Brain microvascular endothelial cell (primary cell): ENCODE measurements around the gene BICD1.

Experiments used
- DNase-seq: peaks from one replicate; pipeline ENCODE4 v3.0.0-alpha.2; 2020
- H3K27ac ChIP-seq: fragments of 250-450 bp; sonication (Bioruptor Pico); 2 replicates; pipeline ENCODE4 v1.5.1; 2020; ENCODE audit warnings: mild to moderate bottlenecking, moderate library complexity
- H3K27me3 ChIP-seq: fragments of 250-450 bp; sonication (Bioruptor Pico); replicated peaks from 2 replicates; pipeline ENCODE4 v1.5.1; 2020; ENCODE audit warnings: mild to moderate bottlenecking
- H3K36me3 ChIP-seq: fragments of 250-450 bp; sonication (Bioruptor Pico); replicated peaks from 2 replicates; pipeline ENCODE4 v1.5.1; 2020; ENCODE audit warnings: mild to moderate bottlenecking
- H3K4me3 ChIP-seq: 2 replicates; pipeline ENCODE4 v1.5.1; 2011; ENCODE audit warnings: low read depth, mild to moderate bottlenecking, control low read depth, low read length, moderate library complexity
- in situ Hi-C: cut with HindIII; loops from 2 replicates; pipeline ENCODE4 v1.10.0; 2017; ENCODE audit warnings: low sequenced_read_pairs, low pct_ligation_motif_present
- TF ChIP-seq, protein P1 (sequence below): IDR thresholded peaks from 2 replicates; pipeline ENCODE4 v1.5.1; 2011; ENCODE audit warnings: low read depth, mild to moderate bottlenecking, moderate library complexity, low read length, control low read depth, inconsistent platforms; ENCODE audit errors: missing control alignments

Gene BICD1

DNA sequence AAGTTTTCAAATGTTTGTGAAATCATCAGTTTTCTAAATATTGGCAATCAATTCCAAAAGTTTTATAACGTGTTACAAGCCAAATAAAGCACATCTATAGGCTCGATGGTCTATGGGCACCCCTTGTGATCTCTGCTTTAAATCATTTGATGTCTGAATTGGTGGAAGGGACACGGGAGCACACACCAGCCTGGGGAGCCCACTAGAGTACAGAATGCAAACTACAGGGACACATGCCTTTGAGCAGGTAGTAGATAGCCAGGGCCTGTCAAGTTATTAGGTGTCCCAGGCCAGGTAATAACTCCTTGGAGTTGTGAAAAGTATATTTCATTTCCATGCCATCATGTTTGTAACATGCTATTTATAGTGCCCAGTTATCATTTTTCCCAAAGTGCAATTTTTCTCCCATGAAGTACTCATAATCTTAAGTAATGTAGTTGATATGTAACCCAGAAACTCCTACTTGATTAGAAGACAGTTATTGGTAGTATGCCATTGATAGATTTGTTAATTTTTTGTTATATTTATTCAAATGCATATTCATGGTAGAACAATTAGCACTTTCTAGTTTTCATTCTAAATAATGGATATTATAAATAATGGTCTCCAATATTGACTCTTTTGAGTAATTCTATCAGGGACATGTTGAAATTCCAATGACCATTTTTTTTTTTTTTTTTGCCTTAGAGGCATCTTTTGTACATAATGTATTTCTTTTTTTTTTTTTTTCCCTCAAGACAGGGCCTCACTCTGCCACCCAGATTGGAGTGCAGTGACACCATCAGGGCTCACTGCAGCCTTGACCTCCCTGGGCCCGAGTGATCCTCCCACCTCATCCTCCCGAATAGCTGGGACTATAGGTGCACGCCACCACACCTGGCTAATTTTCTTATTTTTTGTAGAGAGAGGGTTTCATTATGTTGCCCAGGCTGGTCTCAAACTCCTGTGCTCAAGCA is 195.8 kb downstream of the BICD1 start:
- peaks cover 2% of the 10 kb centered on the region for H3K36me3 ChIP-seq
- no peaks in the 10 kb centered on the region for H3K27me3 ChIP-seq
- DNase-seq, result no peak
- in situ Hi-C loops, result loop anchor here (25.0 kb wide), 1 partner anchor 240 kb away; no protein-coding TSS in a partner anchor
- no peak overlapping the region for H3K4me3 ChIP-seq
- TF ChIP-seq, protein P1, sequence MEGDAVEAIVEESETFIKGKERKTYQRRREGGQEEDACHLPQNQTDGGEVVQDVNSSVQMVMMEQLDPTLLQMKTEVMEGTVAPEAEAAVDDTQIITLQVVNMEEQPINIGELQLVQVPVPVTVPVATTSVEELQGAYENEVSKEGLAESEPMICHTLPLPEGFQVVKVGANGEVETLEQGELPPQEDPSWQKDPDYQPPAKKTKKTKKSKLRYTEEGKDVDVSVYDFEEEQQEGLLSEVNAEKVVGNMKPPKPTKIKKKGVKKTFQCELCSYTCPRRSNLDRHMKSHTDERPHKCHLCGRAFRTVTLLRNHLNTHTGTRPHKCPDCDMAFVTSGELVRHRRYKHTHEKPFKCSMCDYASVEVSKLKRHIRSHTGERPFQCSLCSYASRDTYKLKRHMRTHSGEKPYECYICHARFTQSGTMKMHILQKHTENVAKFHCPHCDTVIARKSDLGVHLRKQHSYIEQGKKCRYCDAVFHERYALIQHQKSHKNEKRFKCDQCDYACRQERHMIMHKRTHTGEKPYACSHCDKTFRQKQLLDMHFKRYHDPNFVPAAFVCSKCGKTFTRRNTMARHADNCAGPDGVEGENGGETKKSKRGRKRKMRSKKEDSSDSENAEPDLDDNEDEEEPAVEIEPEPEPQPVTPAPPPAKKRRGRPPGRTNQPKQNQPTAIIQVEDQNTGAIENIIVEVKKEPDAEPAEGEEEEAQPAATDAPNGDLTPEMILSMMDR, result peak; percentile 74
- H3K27ac ChIP-seq, result no peak overlapping the region

DNA sequence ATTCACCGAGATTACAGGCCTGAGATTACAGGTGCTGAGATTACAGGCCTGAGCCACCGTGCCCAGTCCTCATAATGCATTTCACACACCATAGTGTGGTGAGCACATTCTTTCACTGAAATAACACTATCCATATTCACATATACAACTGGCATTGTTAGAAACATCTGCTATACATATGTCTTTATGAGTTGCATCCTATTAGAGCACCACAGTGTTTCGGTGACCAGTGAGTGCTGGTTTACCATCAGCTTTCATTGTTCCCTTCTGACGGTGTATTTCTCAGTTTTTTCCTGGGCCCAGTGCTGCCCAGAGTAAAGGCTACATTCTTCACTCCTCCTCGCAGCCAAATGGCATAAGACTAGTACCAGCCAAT is 196.5 kb downstream of the BICD1 start:
- Histone ChIP-seq H3K36me3 (peaks cover 2% of the 10 kb centered on the region), H3K27me3 (no peaks in the 10 kb centered on the region), H3K27ac (no peak overlapping the region), H3K4me3 (no peak overlapping the region)
- in situ Hi-C loops, result loop anchor here (25.0 kb wide), 1 partner anchor 241 kb away; no protein-coding TSS in a partner anchor
- no peak for DNase-seq
- TF ChIP-seq, protein P1, result no peak

DNA sequence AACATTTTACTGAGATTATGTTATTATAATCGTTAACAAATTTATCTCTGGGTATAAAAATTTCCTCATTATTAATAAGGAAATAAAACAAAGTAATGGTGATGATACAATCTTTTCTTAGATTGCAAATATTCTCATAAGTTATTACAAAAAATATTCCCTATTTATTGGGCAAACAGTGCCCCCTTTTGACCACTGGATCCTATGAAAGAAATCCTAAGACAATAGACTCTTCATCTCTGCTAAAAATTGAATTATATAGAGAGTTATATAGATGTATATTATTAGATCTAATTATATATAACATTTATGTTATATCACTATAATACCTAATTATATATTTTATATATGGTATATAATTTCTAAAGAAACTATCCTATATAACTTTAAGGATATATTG is 198.5 kb downstream of the BICD1 start:
- TF ChIP-seq, protein P1, result peak; percentile 14
- no peak for DNase-seq
- Histone ChIP-seq H3K4me3 (no peak overlapping the region), H3K36me3 (peaks cover 2% of the 10 kb centered on the region), H3K27me3 (no peaks in the 10 kb centered on the region), H3K27ac (no peak overlapping the region)
- in situ Hi-C loops, result loop anchor here (25.0 kb wide), 1 partner anchor 243 kb away; no protein-coding TSS in a partner anchor

DNA sequence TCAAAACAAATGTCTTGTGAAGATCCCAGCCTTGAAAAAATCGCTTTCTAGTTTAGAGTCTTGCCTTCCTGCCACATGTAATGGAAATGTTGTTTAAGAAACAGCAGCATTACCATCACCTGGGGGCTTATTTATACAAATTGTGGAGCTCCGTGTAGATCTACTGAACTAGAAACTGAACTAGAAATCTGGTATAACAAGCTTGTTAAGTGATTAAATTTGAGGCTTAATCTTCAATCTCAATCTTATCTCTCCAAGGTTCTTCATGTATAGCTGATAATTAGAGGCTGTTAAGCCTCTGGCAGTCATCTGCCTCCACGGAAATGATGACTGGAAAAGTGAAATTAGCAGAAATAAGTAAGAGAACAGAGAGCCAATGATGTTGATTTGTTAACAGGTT is 200.7 kb downstream of the BICD1 start:
- TF ChIP-seq, protein P1, result no peak
- Histone ChIP-seq H3K4me3 (no peak overlapping the region), H3K27ac (no peak overlapping the region), H3K36me3 (peaks cover 2% of the 10 kb centered on the region), H3K27me3 (no peaks in the 10 kb centered on the region)
- DNase-seq, result no peak
- in situ Hi-C loops, result loop anchor here (25.0 kb wide), 1 partner anchor 245 kb away; no protein-coding TSS in a partner anchor

DNA sequence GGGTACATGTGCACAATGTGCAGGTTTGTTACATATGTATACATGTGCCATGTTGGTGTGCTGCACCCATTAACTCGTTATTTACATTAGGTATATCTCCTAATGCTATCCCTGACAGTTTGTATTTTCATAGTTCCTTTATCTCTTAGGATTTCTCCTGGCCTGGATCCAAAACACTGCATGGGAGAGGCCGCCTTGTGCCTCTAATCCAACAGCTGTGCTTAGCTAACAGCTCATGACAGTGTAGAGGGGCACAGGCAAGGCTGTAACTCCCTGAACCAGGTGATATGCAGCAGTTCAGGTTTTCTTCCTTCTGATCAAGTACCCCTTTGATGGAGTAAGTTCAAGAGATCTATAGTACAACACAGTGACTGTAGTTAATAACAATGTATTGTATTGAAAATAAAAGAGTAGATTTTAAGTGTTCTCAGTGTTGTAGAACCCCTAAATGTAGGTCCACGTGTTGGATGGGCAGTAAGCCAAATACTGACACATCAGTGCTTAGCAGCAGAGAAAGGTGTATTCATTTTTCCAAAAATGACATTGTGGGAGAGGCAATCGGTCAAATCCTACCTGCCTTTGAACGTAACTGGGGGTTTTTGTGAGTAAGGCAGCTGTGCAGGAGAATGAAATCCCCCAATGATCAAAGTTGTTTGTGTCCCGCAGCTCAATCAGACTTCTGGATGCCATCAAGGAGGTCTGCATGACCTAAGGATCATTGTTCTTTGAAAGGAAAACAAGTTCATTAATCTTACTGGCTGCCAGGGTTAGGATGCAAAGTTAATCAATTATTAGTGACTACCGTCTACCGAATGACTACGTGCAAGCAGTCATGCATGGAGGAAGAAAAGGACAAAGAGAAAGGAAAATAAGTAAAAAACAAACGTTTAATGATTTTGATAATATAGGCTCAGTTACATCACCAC is 203.4 kb downstream of the BICD1 start:
- Histone ChIP-seq H3K36me3 (no peaks in the 10 kb centered on the region), H3K27ac (no peak overlapping the region), H3K4me3 (no peak overlapping the region), H3K27me3 (no peaks in the 10 kb centered on the region)
- in situ Hi-C loops, result loop anchor here (25.0 kb wide), 1 partner anchor 248 kb away; no protein-coding TSS in a partner anchor
- TF ChIP-seq, protein P1, result no peak
- peak; percentile 28 for DNase-seq
